ENCODE measurements around the gene IFNK.
A peak's percentile ranks its signal among the peaks of the same experiment; 100 is the strongest.

Gene IFNK

DNA sequence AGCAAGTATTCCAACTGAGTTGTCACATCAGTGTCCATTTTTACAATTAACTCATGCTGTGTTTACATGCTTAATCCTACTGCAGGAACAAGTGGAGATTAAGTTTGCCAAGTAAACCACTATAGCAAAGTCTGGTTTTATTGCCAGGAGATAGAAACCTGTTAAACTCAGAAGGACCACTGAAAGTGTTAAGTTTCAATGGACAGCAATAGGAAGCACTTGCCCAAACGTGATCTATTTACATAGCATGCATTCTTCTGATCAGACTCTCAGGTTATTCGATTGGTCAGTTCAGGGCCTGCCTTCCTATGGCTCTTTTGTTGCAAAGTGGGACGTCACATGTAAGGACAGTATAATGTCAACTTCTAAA is 28.0 kb upstream of the IFNK start (continued):
- TF ChIP-seq ZNF768 (tag by site-specific recombination; IDR thresholded peaks at IDR 0.05) (no peak), ZNF311 (tag by site-specific recombination; IDR thresholded peaks at IDR 0.05; ENCODE audit: borderline replicate concordance) (no peak), OSR2 (tag by site-specific recombination; IDR thresholded peaks at IDR 0.05) (peak; percentile 57), ZNF791 (tag by site-specific recombination; IDR thresholded peaks at IDR 0.05) (no peak), SP7 (tag by site-specific recombination; IDR thresholded peaks at IDR 0.05) (no peak), ZNF341 (tag by site-specific recombination; IDR thresholded peaks at IDR 0.05; ENCODE audit: low read depth) (no peak), FEZF1 (tag by site-specific recombination; IDR thresholded peaks at IDR 0.05) (peak; percentile 80), ZNF302 (tag by site-specific recombination; IDR thresholded peaks at IDR 0.05; ENCODE audit: low read depth) (no peak), GLI4 (tag by site-specific recombination; IDR thresholded peaks at IDR 0.05) (no peak), ZNF707 (tag by site-specific recombination; IDR thresholded peaks at IDR 0.05) (no peak), OVOL3 (tag by site-specific recombination; IDR thresholded peaks at IDR 0.05) (peak; percentile 84; the same call in 1 of the 2 replicates), ZNF610 (tag by site-specific recombination; IDR thresholded peaks at IDR 0.05; ENCODE audit: borderline replicate concordance) (no peak), ZNF658 (tag by site-specific recombination; IDR thresholded peaks at IDR 0.05) (no peak), ZNF514 (tag by site-specific recombination; IDR thresholded peaks at IDR 0.05) (no peak), KLF9 (tag by site-specific recombination; IDR thresholded peaks at IDR 0.05; ENCODE audit: low read depth) (no peak), ZFP69B (tag by site-specific recombination; IDR thresholded peaks at IDR 0.05) (no peak), ZFP37 (tag by site-specific recombination; IDR thresholded peaks at IDR 0.05) (no peak), ZIC2 (tag by site-specific recombination; IDR thresholded peaks at IDR 0.05) (peak; percentile 70), SETDB1 (IDR thresholded peaks at IDR 0.05; ENCODE audit: insufficient read length, low read length) (no peak), ZNF239 (tag by site-specific recombination; IDR thresholded peaks at IDR 0.05) (no peak), ZNF274 (IDR thresholded peaks at IDR 0.05; ENCODE audit: low read length) (no peak), ZNF274 (tag by site-specific recombination; IDR thresholded peaks at IDR 0.05; ENCODE audit: borderline replicate concordance) (no peak), EGR2 (tag by site-specific recombination; IDR thresholded peaks at IDR 0.05; ENCODE audit: low read depth) (no peak)
- TF ChIP-seq, protein P1, sequence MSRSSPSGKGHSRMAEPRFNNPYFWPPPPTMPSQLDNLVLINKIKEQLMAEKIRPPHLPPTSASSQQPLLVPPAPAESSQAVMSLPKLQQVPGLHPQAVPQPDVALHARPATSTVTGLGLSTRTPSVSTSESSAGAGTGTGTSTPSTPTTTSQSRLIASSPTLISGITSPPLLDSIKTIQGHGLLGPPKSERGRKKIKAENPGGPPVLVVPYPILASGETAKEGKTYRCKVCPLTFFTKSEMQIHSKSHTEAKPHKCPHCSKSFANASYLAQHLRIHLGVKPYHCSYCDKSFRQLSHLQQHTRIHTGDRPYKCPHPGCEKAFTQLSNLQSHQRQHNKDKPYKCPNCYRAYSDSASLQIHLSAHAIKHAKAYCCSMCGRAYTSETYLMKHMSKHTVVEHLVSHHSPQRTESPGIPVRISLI (tag by site-specific recombination; IDR thresholded peaks at IDR 0.05): no peak
- TF ChIP-seq, protein P2, sequence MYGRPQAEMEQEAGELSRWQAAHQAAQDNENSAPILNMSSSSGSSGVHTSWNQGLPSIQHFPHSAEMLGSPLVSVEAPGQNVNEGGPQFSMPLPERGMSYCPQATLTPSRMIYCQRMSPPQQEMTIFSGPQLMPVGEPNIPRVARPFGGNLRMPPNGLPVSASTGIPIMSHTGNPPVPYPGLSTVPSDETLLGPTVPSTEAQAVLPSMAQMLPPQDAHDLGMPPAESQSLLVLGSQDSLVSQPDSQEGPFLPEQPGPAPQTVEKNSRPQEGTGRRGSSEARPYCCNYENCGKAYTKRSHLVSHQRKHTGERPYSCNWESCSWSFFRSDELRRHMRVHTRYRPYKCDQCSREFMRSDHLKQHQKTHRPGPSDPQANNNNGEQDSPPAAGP (tag by site-specific recombination; IDR thresholded peaks at IDR 0.05): no peak
- TF ChIP-seq, protein P3, sequence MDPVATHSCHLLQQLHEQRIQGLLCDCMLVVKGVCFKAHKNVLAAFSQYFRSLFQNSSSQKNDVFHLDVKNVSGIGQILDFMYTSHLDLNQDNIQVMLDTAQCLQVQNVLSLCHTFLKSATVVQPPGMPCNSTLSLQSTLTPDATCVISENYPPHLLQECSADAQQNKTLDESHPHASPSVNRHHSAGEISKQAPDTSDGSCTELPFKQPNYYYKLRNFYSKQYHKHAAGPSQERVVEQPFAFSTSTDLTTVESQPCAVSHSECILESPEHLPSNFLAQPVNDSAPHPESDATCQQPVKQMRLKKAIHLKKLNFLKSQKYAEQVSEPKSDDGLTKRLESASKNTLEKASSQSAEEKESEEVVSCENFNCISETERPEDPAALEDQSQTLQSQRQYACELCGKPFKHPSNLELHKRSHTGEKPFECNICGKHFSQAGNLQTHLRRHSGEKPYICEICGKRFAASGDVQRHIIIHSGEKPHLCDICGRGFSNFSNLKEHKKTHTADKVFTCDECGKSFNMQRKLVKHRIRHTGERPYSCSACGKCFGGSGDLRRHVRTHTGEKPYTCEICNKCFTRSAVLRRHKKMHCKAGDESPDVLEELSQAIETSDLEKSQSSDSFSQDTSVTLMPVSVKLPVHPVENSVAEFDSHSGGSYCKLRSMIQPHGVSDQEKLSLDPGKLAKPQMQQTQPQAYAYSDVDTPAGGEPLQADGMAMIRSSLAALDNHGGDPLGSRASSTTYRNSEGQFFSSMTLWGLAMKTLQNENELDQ (tag by site-specific recombination; IDR thresholded peaks at IDR 0.05; ENCODE audit: low read depth): no peak
- TF ChIP-seq, protein P4, sequence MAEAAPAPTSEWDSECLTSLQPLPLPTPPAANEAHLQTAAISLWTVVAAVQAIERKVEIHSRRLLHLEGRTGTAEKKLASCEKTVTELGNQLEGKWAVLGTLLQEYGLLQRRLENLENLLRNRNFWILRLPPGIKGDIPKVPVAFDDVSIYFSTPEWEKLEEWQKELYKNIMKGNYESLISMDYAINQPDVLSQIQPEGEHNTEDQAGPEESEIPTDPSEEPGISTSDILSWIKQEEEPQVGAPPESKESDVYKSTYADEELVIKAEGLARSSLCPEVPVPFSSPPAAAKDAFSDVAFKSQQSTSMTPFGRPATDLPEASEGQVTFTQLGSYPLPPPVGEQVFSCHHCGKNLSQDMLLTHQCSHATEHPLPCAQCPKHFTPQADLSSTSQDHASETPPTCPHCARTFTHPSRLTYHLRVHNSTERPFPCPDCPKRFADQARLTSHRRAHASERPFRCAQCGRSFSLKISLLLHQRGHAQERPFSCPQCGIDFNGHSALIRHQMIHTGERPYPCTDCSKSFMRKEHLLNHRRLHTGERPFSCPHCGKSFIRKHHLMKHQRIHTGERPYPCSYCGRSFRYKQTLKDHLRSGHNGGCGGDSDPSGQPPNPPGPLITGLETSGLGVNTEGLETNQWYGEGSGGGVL (tag by site-specific recombination; IDR thresholded peaks at IDR 0.05): no peak
- TF ChIP-seq, protein P5, sequence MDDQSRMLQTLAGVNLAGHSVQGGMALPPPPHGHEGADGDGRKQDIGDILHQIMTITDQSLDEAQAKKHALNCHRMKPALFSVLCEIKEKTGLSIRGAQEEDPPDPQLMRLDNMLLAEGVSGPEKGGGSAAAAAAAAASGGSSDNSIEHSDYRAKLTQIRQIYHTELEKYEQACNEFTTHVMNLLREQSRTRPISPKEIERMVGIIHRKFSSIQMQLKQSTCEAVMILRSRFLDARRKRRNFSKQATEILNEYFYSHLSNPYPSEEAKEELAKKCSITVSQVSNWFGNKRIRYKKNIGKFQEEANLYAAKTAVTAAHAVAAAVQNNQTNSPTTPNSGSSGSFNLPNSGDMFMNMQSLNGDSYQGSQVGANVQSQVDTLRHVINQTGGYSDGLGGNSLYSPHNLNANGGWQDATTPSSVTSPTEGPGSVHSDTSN (CRISPR knock-in tag; IDR thresholded peaks at IDR 0.05): no peak

Measured in HEK293 (cell line).